ENCODE data around the gene PPP1R14C. TPM values are rescaled to one million over a fixed set of nuclear protein-coding genes. Genes with fewer than 3 reads are reported as not detected.

PPP1R14C gene
- total and polyA plus RNA-seq, 2 experiments from 2014 or later = 2.1 to 5.2 TPM

DNA sequence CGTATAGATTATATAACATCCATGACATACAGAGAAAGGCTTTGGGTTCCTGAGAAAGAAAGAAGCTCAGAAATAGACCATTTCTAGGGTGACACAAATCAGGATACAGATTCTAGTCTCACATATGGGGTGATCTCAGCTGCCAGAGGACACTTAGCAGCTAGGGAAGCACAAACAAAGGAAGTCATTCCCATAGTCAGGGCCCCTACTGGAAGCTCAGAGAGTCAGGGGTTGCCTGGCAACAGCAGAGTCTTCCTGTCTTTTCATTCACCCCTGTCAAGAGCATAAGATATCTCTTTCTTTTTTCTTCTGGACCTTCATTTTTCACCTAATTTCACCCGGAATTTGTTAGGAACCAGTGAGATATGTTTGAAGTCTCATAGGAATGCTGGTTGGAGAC is 144.1 kb downstream of the PPP1R14C start:
- no peak overlapping the region for H3K27ac ChIP-seq
- WGBS (ENCODE audit: low lambda C conversion rate, missing lambda C conversion rate) = 75% methylated on average over 2 of the region's 2 CpGs
- H3K36me3 ChIP-seq (replicated peaks; ENCODE audit: insufficient read depth, low read depth) = no peaks in the 10 kb centered on the region
- TF ChIP-seq EZH2 (IDR thresholded peaks at IDR 0.05; ENCODE audit: borderline replicate concordance) (no peak), EZH2phosphoT487 (IDR thresholded peaks at IDR 0.05; ENCODE audit: low read depth, severe bottlenecking, unreplicated experiment) (no peak)
- TF ChIP-seq, protein P1, sequence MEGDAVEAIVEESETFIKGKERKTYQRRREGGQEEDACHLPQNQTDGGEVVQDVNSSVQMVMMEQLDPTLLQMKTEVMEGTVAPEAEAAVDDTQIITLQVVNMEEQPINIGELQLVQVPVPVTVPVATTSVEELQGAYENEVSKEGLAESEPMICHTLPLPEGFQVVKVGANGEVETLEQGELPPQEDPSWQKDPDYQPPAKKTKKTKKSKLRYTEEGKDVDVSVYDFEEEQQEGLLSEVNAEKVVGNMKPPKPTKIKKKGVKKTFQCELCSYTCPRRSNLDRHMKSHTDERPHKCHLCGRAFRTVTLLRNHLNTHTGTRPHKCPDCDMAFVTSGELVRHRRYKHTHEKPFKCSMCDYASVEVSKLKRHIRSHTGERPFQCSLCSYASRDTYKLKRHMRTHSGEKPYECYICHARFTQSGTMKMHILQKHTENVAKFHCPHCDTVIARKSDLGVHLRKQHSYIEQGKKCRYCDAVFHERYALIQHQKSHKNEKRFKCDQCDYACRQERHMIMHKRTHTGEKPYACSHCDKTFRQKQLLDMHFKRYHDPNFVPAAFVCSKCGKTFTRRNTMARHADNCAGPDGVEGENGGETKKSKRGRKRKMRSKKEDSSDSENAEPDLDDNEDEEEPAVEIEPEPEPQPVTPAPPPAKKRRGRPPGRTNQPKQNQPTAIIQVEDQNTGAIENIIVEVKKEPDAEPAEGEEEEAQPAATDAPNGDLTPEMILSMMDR (IDR thresholded peaks at IDR 0.05; ENCODE audit: poor library complexity) = no peak
- no peaks in the 10 kb centered on the region for H3K4me1 ChIP-seq (ENCODE audit: insufficient read depth)
- no peaks in the 10 kb centered on the region for H3K79me2 ChIP-seq
- no peaks in the 10 kb centered on the region for H3K9me3 ChIP-seq (ENCODE audit: low read depth)
- H3K9me2 ChIP-seq (replicated peaks; ENCODE audit: insufficient read depth) = no peaks in the 10 kb centered on the region
- no peak overlapping the region for H2AFZ ChIP-seq
- no peak for DNase-seq (ENCODE audit: low spot score)
- H3K4me3 ChIP-seq = no peak overlapping the region
- no peaks in the 10 kb centered on the region for H3K27me3 ChIP-seq
- no peaks in the 10 kb centered on the region for H4K20me1 ChIP-seq (ENCODE audit: insufficient read depth, poor library complexity, severe bottlenecking)
- H3K4me2 ChIP-seq = no peak overlapping the region

DNA sequence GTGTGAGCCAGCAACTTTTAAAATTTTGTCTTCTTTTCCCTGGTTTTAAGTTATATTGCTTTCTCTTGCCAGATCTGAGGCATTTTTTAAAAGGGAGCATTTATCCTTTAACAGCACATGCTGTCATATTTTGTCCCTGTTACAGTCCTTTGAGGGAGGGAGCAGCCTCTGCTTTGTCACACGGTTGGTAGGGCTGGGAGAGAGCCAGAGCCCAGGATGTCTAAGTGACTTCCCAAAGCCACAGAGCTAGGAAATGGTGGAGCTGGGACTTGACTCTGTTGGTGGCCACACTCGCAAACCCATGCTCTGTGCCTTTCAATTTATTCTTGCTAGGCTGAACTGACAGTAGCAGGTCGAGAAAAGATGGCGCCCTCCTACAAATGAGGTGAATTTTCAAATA is 145.6 kb downstream of the PPP1R14C start:
- Histone ChIP-seq H3K4me2 (no peak overlapping the region), H3K4me1 (ENCODE audit: insufficient read depth) (no peaks in the 10 kb centered on the region), H2AFZ (no peak overlapping the region), H3K9me3 (ENCODE audit: low read depth) (no peaks in the 10 kb centered on the region), H4K20me1 (ENCODE audit: insufficient read depth, poor library complexity, severe bottlenecking) (no peaks in the 10 kb centered on the region), H3K9me2 (replicated peaks; ENCODE audit: insufficient read depth) (no peaks in the 10 kb centered on the region), H3K27ac (no peak overlapping the region), H3K27me3 (no peaks in the 10 kb centered on the region), H3K36me3 (replicated peaks; ENCODE audit: insufficient read depth, low read depth) (no peaks in the 10 kb centered on the region), H3K79me2 (no peaks in the 10 kb centered on the region), H3K4me3 (no peak overlapping the region)
- TF ChIP-seq EZH2phosphoT487 (IDR thresholded peaks at IDR 0.05; ENCODE audit: low read depth, severe bottlenecking, unreplicated experiment) (no peak), EZH2 (IDR thresholded peaks at IDR 0.05; ENCODE audit: borderline replicate concordance) (no peak)
- TF ChIP-seq, protein P1 (IDR thresholded peaks at IDR 0.05; ENCODE audit: poor library complexity) = no peak
- WGBS (ENCODE audit: low lambda C conversion rate, missing lambda C conversion rate) = 96% methylated on average over 4 of the region's 4 CpGs
- no peak for DNase-seq (ENCODE audit: low spot score)

DNA sequence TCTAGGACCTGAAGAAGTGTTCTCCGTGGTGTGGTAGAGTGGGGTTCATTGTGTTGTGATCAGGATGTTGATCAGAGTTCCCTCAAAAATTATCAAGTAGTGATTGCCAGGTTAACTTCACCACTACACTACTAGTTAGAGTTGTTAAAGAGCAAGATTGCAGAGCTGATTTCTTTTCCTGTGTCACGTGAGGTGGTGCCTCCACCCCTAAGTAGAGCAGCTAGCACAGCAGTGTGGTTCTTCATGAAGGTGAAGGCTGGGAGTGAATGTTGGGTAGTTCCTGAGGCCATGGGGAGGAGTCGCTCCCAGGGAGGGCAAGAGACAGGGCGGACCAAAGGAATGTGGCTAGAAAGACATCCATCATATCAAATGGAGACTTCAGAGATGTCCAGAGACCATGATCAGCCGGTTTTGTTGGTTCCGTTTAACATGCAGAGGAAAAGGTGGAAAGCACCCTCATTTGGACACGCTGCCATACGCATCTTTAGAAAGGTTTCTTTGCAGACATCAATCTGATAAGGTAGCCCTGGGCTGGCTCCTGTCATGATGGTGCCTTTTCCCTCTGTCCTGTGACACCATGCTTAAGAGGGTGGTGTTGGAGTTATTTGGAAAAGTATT is 146.7 kb downstream of the PPP1R14C start:
- H3K27ac ChIP-seq = no peak overlapping the region
- no peaks in the 10 kb centered on the region for H4K20me1 ChIP-seq (ENCODE audit: insufficient read depth, poor library complexity, severe bottlenecking)
- no peak overlapping the region for H2AFZ ChIP-seq
- no peaks in the 10 kb centered on the region for H3K27me3 ChIP-seq
- TF ChIP-seq, protein P1 (IDR thresholded peaks at IDR 0.05; ENCODE audit: poor library complexity) = no peak
- TF ChIP-seq EZH2 (IDR thresholded peaks at IDR 0.05; ENCODE audit: borderline replicate concordance) (no peak), EZH2phosphoT487 (IDR thresholded peaks at IDR 0.05; ENCODE audit: low read depth, severe bottlenecking, unreplicated experiment) (no peak)
- no peaks in the 10 kb centered on the region for H3K79me2 ChIP-seq
- no peaks in the 10 kb centered on the region for H3K9me3 ChIP-seq (ENCODE audit: low read depth)
- no peak overlapping the region for H3K4me3 ChIP-seq
- DNase-seq (ENCODE audit: low spot score) = no peak
- H3K36me3 ChIP-seq (replicated peaks; ENCODE audit: insufficient read depth, low read depth) = no peaks in the 10 kb centered on the region
- 79% methylated on average over 8 of the region's 8 CpGs for WGBS (ENCODE audit: low lambda C conversion rate, missing lambda C conversion rate)
- H3K9me2 ChIP-seq (replicated peaks; ENCODE audit: insufficient read depth) = no peaks in the 10 kb centered on the region
- H3K4me1 ChIP-seq (ENCODE audit: insufficient read depth) = no peaks in the 10 kb centered on the region
- H3K4me2 ChIP-seq = no peak overlapping the region
